DMS 273 treated with DMSO at 0.1 percent for 48 hours (cell line): ENCODE data around the gene SLC7A9.
"Not testable (repeated sequence)": the region's sequence is repeated elsewhere in the genome, so short reads cannot be mapped to it uniquely, and the experiment has no call there.

ENCODE experiments used
- DNase-seq: peaks from one replicate; lab custom pipeline; 2025; lab: John Stamatoyannopoulos, UW

SLC7A9 gene

DNA sequence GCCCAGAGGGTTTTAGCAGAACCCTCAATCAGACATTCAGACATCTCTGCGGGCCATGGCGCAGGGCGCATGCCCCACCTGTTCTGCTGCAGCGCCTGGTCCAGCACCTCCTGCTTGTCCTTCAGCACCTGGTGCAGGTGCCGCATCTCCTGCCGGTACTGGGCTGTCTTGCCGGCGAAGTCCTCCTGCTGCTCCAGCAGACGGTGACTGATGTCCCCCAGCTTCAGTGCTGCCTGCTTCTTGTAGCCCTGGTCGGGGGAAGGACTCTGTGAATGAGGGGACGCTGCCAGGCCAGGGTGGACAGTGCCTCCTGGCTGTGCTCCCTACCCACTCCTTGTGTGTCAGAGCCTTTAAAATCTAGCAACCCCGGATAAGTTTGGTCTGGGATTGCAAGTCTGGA lies 12.2 kb upstream of the SLC7A9 start:
- no peak for DNase-seq

DNA sequence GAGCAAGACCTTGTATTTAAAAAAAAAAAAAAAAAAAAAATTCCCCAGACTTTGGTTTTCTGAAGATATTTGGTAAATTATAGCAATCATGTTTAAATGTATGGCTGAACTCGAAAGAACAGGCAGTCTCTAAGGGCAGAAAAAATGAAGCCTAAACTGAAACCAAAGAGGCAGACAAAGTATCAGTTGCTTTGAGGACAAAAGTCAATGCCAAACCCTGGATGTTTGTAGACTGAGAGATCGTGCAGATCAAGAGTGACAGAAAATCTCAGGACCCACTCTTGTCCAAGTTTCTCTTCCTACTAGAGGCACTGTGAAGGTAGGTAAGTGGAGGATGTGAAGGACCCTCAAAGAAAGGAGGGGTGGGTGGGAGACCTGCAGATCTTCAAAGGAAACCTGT lies 11.1 kb upstream of the SLC7A9 start:
- no peak for DNase-seq

DNA sequence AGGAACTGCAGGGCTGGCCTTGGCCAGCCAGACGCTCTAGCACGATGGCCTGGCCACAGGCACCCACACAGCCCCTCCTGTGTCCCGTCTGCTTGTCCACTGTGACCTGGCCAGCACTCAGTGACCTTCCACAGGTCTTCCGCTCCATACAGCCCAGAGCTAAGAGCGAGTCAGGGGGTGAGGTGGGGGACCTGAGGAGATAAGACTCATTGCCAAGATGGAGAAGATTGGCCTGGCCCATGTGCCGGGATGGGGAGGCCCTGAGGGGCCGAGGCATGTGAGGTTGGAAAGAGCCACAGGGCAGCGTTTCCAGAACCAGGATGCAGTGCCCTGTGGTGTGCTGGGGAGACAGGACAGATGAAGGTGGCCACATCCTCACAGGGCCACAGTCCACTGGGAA lies 10.2 kb upstream of the SLC7A9 start:
- DNase-seq, result no peak

DNA sequence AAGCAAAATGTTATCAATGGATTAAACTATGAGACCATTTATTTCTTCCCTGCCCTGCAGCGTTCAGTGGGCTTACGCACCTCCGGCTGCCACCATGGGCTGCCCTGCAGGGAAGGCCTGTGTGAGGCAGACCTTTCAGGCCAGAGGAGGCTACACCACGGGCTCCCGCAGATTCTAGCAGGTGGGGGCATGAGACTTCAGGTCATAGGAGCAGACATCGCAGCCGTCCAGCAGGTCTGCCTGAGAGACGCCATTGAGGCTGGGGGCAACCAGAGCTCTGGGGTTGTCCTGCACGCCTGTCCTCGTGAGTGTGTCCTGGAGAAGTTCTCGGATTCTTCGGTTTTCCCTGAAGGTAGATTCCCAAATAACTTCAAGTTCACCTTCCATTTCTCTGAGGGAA lies 9.4 kb upstream of the SLC7A9 start:
- DNase-seq, result no peak

DNA sequence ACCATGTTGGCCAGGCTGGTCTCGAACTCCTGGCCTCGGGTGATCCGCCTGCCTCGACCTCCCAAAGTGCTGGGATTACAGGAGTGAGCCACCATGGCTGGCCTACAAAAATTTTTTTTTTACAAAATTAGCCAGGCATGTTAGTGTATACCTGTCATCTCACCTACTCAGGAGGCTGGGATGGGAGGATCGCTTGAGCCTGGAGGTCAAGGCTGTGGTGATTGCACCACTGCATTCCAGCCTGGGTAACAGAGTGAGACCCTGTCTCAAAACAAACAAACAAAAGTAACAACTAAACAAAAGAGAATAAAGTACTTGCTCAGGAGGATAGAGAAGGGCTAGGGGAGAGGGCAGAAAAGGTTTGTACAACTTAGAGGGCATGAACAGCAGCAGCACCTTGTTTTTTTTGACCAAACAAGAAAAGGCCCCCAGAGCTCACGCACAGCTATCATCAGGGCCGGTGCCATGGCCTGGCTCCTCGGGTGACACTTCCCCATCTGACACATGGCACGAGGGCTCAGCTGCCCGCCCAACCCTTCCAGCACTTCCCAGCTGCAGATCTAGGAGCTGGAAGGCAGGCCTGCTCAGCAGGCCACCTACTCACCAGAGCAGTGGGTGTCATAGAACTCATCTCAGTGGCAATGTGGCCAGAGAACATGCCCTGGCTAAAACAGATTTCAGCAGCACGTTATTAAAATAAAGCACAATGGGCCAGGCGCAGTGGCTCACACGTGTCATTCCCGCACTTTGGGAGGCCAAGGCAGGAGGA lies 8.6 kb upstream of the SLC7A9 start:
- DNase-seq, result no peak

DNA sequence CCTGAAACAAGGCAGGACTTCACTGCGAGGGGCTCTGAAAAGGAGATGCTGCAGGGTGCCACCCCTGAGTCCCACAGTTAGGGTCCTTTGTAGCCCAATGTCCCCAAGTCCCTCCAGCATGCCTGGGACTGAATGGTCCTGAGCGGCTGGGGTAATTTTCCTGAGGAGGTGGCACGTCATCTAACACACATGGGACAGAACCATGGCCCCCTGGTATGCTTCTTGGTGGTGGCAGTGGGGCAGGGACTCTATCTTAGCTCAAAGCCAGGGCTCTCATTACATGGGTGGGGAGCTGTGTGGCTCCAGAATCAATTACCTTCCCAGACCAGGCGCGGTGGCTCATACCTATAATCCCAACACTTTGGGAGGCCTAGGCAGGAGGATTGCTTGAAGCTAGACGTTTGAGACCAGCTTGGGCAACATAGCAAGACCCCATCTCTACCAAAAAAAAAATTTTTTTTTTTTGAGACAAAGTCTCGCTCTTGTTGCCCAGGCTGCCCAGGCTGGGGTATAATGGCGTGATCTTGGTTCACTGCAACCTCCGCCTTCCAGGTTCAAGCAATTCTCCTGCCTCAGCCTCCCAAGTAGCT lies 7.9 kb upstream of the SLC7A9 start:
- DNase-seq, result no peak

DNA sequence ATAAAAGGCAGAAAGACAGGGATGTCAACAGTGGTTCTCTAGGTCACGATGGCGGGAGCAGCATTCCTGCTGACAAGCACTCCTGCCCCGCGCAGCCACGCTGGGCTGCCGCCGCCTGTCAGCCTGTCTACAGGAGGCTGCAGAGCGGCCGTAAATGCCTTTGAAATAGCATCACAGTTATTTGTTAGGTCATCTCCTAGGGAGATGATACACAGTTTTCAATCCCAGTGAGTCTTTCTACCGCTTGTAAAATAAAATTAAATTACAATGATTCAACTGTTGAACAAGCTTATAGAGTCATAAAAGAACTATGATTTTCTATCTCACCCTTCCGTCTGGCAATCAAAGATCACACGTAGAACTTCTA lies 7.3 kb upstream of the SLC7A9 start:
- no peak for DNase-seq

DNA sequence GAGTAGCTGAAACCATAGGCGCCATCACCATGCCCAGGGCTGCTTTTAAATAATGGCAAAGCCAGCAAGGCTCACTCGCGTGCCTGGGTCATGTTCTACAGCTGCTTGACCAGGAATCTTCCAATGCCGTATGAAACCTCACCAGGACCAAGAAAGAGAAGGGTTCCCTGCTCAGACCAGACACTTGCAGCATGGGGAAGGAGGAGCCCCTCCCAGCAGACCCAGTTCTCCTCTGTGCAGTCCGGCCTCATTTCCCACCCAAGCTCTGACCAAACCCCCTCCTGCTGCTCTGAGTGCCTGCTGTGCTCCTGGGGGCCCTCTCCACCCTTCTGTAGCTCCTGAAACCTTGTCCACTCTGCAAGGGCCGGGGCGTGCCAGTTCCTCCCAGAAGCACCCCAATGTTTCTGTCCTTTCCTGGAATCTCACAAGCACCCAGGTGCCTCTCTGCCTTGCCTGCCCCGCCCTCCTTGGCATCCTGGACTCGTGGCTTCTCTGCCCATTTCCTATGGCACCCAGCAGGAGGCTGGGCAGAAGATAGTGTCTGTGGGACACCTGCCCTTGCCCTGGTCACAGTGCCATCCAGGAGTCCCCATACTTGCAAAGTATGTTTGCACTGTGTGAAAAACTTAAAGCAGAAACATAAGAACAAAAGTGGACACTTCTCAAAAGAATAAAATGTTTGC lies 6.8 kb upstream of the SLC7A9 start:
- DNase-seq, result no peak

DNA sequence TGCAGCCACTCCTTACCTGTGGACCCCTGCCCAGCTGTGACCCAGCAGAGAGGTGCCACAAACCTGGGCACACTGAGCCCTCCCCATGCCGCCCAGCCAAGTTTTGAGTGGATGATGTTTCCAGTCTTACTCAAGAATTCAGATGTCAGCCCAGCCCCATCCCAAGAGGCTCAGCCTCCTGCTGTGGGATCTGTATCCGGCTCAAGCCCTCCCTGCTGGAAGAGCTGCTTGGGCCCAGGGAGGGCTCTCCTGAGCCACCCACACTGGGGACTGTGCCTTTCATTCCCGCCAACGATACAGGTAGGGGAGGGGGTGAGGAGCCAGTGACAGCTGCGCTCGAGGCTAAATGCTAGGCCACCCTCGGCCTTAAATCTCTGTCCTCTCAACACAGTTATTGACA lies 5.9 kb upstream of the SLC7A9 start:
- no peak for DNase-seq

DNA sequence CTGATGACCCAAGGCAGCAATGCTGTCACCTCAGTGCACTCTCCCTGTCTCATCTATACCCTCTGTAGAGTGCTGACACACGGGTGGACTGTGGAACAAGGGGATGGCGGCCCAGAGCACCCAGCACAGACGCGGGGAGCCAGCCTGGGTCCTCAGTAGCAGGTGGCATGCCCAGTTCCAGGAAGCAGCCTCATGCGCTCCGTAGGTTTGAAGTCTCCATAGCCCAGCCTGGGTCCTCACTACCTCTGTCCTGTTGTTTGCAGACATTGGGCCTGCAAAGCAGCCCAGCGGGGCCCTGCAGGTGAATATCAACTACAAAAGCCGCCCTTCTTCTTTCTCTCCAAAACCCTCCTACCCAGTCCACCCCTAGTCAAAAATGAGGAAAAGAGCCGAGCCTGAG lies 5.0 kb upstream of the SLC7A9 start:
- no peak for DNase-seq

DNA sequence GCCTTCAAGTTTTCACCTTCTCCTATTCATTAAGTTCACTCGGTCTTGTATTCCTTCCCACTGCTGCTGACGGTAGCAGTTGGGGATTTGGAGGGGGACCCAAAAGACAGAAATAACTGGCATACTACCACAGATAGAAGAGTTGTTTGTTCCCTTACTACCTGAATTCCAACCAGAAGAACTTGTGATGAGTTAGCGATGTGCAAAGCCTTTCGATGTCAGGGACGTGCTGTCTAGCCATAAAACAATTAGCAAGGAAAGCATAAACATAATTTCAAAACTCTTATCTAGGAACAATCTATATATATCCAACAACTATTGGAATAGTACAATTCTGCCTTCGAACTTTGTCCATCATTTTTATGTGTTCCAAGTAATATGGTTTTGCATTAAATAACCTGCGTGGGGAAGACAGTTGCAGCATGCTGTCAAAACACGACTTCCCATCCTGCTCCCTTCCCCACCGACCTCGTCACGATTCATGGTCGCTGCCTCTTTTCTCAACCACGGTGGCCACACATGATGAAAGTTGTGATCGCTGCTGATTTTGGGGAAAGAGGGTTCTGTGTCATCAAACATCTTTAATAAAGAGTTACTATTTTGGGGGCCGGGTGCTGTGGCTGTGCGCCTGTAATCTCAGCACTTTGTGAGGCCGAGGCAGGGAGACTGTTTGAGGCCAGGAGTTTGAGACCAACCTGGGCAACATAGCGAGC lies 3.8 kb upstream of the SLC7A9 start:
- no peak for DNase-seq

DNA sequence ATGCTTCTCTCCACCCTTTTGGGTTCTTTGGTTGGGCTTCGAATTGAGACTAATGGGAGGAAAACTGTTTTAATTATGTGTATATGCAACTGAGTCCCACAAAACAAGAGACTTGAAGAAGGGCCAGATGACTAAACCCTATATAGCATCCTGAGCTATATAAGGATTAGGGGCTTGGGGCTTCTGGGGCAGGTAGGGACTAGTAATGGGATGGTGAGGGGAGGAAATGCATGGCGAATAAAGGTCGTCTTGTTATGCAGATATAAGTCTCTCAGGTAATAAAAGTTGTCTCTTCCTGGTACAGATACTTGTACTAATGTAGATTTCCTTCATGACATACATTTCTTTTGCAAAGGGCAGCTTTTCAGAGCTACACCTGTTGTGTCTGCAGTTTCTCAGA lies 2.8 kb upstream of the SLC7A9 start:
- no peak for DNase-seq

DNA sequence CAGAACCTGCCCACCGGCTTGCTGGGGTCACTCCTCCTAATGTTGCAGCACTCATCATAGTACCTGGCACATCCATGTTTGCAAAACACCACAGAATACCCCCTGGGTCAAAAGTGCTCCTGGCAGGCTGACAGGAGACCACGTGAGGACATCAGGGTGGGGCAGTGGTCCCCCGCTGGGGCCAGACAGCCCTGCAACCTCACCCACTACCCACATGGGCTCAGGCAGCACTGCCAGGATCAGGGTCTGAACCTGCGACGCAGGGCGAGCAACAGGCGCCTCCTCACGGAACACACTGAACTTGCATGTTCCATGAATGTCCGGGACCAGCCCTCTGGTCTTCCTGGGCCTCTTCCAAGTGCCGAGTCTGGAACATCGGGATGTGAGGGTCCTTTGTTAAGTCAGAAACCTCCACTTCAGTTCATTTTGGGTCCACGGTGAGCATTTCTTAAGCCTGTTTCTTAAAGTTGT lies 1.4 kb upstream of the SLC7A9 start:
- no peak for DNase-seq

DNA sequence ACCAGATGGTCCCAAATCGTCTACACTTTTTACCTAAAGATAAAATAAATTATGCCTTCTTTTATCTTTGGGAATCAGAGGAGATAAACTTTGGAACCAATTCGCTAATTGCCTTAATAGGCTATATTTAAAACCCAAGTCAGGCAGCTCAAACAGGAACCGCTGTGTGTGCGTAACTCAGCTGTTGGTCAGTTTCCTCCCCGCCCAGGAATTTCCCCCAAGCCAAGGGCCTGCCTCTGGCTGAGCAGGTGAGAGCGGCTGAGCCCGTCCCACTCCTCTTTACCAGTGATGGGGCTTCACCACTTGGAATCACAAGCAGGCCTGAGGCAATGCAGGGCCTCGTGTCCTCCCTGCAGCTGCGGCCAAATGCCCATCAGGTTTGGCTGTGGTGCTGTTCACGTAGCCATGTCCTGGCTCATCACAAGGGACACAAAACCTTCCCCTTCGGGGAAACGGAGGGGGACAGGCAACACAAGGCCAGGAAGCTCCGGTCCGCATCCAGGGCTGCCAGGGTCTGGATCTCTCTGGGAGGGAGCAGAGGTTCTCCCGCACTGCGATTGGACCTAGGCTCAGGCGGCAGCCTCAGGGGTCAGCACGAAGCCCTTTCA lies 503 bp upstream of the SLC7A9 start:
- no peak for DNase-seq

DNA sequence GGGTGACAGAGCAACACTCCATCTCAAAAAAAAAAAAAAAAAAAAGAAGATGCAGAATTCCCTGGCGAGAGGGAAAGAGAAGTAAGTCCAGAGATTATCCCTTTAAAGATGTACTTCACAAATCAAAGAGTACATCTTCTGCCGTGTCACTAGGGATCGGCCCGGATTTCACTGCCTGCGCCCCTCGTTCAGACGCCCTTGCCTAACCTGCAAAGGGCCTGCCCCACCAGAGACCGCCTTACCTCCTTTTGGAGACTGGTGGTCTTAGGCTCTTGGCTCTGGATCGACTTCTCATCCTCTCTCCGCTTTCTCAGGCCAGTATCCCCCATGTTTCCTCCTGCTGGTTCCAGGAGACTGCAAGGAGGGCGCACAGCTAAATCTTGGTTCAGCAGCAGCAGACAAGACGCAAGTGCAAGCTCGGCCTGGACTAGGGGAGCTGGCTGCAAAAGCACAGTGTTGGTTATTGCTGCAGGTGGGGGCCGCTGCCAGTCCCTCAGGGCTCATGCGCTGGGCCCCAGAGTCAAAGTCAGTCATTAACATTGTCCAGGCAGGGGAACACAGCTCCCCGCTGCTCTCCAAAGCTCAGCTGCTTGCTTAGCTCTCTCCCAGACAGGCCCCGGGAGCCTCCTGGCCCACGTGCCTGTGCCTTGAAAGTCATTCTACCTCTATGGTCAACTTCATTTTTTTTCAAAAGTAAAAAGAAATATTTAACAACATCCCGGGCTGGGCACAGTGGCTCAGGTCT lies 1.2 kb downstream of the SLC7A9 start:
- DNase-seq, result no peak

DNA sequence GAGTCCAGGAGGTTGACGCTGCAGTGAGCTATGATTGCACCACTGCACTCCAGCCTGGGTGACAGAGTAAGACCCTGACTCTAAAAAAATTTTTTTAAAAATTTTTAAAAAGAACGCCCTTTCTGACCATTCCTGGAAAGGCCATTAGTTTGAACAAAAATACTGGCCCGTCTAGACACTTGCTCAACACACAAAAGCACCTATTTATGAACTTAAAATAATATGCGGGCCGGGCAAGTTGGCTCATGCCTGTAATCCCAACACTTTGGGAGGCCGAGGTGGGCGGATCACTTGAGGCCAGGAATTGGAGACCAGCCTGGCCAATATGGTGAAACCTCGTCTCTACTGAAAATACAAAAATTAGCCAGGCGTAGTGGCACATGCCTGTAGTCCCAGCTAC lies 2.1 kb downstream of the SLC7A9 start:
- not testable (repeated sequence) for DNase-seq

DNA sequence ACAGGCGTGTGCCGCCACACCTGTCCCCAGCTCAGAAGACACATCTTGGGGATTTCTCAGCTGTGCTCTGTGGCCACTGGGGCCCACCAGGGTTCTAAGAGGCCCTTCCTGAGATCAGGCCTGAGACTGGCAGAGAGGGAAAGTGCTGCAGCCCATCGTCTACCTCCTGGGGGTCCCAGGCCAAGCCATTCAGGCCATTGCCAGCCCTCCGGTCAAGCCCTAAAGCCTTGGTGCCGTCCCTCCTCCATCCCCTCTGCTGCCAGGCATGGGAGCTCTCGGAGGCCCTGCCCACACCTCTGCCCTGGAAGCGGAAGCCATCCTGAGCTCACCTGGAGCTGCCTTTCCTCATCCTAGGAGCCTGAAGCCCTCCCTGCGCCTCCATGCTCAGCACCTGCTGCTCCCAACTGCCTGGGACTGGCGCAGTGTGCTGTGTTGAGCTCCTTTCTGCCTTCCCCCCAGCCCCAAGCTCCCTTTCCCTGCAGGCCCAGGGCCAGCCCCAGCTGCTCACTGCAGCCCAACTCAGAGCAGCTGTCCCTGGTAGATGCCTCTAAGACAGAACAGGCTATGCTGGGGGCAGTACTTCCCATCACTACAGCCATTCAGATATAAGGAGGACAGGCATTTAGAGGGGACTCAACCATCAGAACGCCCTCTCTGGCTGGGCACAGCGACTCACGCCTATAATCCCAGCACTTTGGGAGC lies 2.9 kb downstream of the SLC7A9 start:
- no peak for DNase-seq

DNA sequence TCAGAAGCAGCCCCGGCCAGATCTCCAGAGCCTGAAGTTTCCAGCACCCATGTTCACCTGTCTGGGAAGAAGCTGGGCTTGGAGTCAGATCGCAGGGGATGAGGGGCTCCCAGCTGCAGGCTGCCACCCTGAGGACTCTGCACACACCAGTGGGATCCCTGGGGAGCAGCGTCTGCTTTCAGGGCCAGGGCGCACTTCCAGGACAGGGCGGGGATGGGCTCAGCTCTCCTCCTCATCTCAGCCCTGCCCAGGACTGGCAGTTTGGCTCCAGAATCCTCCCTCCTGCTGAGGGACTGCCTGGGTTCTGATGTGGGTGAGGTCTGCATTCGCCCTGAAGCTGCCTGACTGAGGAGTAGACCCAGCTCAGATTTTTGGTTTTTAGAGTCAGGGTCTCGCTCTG lies 3.5 kb downstream of the SLC7A9 start:
- DNase-seq, result no peak

DNA sequence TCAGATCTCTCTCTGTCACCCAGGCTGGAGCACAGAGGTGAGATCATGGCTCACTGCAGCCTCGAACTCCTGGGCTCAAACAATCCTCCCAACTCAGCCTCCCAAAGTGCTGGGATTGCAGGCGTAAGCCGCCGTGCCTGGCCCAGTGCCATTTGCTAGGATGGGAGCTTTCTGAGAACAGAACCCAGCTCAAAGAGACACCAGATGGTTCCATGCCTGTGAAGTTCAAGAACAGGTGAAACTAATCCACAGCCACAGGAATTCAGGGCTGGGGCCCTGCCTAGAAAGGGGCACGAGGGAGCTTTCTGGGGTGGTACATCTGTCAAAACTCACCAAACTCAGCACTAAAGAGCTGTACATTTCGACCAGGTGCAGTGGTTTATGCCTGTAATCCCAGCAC lies 4.2 kb downstream of the SLC7A9 start:
- no peak for DNase-seq

DNA sequence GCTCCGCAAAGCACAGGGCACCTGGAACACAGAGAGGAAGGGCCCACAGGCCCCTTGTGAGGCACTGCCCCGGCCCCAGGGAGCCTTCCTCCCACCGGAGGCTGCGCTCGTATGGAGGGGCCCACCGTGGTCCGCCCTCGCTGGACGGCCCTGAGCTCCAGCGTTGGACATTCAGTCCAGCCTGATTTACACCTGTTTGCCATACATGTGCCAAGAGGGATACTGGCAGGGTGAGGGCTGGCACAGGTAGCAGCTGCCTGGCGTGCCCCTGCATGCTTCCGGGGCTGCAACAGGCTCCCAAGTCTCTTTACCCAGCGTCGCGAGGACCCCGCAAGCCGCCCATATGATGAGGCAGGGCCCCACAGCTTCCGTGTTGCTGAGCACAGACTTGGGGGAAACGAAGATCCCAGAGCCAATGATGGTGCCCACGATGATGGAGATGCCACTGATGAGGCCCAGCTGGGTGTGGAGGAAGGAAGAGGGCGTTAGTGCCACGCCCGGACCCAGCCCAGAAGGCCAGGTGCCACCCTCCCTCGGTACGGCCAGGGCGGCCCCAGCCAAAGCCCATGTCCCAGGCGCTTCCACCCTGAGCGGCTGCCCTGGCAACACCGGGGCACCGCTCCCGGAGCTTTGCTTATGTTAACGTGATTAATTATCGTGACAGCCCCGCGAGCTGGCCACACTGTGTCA lies 5.1 kb downstream of the SLC7A9 start:
- no peak for DNase-seq
